ENCODE results near the gene GJA8.
"Not testable (repeated sequence)": the region's sequence is repeated elsewhere in the genome, so short reads cannot be mapped to it uniquely, and the experiment has no call there.

GJA8 gene

DNA sequence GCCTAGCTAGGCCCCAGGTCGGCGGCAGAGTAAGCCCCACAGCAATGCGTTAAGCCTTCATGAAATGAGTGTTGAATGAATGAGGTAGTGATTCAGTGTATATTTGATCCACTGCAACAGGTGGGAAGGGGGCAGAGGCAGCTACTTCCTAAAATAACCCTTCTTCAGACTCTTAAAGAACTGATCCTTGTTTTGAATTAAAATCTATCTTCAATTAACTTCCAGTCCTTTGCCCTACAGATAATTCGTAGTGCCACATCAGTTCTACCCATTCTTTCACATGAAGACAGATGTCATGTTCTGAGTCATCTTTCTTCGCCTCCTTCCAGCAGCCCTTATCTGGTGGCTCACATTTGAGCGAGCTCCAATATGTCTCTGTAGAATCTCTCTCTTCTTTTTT lies 24.6 kb downstream of the GJA8 start:
- not testable (repeated sequence) for DNase-seq (ENCODE audit: low read depth in 2 of 3, low spot score in 2 of 3)

DNA sequence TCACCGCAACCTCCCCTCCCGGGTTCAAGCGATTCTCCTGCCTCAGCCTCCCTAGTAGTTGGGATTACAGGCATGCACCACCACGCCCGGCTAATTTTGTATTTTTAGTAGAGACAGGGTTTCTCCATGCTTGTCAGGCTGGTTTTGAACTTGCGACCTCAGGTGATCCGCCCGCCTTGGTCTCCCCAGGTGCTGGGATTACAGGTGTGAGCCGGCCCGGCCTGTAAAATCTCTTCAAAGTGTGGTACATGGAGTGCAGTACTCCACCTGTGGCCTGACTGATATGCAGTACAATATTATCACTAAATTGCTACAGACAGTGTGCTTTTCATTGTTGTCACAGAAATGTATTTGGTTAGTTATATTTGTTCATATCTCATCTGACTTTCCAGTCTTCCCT lies 25.1 kb downstream of the GJA8 start:
- not testable (repeated sequence) for DNase-seq (ENCODE audit: low read depth in 2 of 3, low spot score in 2 of 3)

DNA sequence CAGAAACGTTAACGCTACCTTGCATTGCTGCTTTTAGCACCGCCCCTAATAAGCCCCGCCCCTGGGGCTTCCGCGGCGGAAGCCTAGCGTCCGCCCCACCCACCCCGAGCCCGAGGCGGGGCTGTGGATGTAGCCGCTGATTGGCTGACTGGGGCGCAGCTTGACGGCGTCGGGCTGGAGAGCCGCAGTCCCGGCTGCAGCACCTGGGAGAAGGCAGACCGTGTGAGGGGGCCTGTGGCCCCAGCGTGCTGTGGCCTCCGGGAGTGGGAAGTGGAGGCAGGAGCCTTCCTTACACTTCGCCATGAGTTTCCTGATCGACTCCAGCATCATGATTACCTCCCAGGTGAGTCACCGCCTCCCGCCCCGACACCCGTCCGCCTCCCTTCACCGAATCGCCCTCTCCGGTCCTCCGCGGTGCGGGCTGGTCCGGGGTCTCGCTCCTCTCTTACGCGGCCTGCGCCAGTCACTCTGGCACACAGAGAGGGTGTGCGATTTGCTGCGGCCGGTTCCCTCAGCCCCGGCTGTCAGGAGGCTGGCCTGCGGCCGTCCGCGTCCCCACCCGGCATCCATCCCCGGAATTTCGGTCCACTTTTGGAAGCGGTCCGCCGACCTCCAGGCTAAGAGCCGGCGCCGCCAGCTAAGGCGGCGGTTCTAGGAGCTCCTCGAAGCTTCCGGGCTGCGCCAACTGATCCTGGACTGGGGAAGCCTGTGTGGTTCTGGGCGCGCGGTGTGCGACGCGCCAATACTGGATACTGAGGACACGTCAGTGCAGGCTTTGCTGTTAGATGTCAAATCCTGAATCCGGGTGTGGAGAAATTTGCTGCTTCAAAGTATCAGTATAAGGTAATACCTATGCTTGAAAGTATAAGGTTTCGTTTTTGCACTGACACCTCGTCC lies 25.9 kb downstream of the GJA8 start, which contains the start of gene GPR89B:
Gene GPR89B (plus strand): TSS at position 185 of the 897 bp plus-strand sequence. CDS start 117 bp downstream, at position 302.
- peak; percentile 61 to 87 (median 74) for DNase-seq (ENCODE audit: low read depth in 2 of 3, low spot score in 2 of 3)

DNA sequence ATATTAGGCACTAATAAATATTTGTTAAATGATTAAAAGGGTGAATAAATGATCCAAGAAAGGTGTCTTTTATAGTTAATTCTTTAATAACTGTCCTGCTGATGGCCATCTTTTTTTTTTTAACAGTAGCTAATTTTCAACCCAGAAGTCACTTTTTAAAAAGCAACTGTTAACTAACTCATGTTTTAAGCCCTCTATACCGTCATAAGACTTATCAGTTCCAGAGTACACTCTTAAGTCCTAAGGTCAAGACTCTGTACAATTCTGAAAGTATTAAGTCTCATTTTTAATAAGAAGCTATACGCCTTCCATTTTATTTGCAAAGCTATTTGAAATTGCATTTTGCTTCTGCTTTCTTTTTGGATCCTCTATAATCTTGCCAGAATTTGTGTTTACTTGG lies 28.5 kb downstream of the GJA8 start:
- DNase-seq (ENCODE audit: low read depth in 2 of 3, low spot score in 2 of 3) = not testable (repeated sequence)

DNA sequence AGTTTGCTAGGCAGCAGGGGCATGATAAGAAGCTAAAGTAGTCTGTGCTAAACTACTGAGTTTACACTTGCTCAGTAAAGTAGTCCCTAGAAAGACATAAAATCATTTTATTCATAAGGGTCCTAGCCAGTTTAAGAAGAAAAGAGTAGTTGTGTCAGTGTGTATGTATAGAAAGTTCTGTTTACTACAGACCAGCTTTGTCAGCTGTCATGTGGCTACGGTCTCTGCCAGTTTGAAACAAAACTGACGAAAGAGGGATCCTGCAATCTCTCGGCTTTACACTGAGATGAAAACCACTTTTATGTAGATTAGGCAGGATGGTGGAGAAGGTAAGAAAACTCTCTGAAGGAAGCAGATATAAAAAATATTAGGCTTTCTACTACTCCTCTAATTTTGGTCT lies 32.7 kb downstream of the GJA8 start:
- DNase-seq (ENCODE audit: low read depth in 2 of 3, low spot score in 2 of 3) = not testable (repeated sequence)

DNA sequence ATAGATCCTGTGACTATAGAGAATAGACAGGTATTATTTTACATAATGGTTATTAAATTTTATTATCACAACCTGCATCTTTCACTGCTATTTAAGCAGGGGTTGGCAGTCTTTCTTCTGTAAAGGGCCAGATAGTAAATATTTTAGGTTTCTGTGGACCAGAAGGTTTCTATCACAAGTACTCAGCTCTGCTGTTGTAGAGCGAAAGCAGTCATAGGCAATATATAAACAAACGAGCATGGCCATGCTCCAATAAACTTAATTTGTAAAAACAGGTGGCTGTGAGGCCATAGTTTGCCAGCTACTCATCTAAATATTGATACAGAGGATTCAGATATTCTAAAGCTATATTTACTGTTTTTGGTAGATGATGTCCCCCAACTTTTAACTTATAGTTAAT lies 37.9 kb downstream of the GJA8 start:
- DNase-seq (ENCODE audit: low read depth in 2 of 3, low spot score in 2 of 3) = not testable (repeated sequence)

DNA sequence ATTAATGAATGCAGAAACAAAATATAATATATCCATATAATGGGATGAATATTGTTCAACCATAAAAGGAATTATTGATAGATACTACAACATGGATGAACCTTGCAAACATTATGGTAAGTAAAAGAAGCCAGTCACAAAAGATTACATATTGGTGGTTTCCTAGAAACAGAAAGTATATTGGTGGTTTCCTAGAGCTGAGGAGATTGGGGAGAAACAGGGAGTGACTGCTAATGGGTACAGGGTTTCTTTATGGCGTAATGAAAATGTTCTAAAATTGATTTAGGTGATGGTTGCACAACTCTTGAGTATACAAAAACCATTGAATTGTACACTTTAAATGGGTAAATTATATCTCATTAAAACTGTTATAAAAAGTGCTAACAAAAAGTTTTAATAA lies 40.0 kb downstream of the GJA8 start:
- DNase-seq (ENCODE audit: low read depth in 2 of 3, low spot score in 2 of 3) = not testable (repeated sequence)

DNA sequence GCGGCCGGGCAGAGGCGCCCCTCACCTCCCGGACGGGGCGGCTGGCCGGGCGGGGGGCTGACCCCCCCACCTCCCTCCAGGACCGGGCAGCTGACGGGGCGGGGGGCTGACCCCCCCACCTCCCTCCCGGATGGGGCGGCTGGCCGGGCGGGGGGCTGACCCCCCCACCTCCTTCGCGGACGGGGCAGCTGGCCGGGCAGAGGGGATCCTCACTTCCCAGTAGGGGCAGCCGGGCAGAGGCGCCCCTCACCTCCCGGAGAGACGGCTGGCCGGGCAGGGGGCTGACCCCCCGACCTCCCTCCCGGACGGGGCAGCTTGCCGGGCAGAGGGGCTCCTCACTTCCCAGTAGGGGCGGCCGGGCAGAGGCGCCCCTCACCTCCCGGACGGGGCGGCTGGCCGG lies 46.9 kb downstream of the GJA8 start:
- not testable (repeated sequence) for DNase-seq (ENCODE audit: low read depth in 2 of 3, low spot score in 2 of 3)
